ENCODE results near the gene GVQW3.

- TF ChIP-seq, protein P1, sequence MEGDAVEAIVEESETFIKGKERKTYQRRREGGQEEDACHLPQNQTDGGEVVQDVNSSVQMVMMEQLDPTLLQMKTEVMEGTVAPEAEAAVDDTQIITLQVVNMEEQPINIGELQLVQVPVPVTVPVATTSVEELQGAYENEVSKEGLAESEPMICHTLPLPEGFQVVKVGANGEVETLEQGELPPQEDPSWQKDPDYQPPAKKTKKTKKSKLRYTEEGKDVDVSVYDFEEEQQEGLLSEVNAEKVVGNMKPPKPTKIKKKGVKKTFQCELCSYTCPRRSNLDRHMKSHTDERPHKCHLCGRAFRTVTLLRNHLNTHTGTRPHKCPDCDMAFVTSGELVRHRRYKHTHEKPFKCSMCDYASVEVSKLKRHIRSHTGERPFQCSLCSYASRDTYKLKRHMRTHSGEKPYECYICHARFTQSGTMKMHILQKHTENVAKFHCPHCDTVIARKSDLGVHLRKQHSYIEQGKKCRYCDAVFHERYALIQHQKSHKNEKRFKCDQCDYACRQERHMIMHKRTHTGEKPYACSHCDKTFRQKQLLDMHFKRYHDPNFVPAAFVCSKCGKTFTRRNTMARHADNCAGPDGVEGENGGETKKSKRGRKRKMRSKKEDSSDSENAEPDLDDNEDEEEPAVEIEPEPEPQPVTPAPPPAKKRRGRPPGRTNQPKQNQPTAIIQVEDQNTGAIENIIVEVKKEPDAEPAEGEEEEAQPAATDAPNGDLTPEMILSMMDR (IDR thresholded peaks at IDR 0.05) = no peak
- no peak for TF ChIP-seq POLR2A (IDR thresholded peaks at IDR 0.05)
These were observed 44.5 kb upstream of the GVQW3 start for GRCh38 chr11:76336597-76336996.

Measured in thyroid gland (tissue), 4 donors.